Stimulated activated CD4-positive, alpha-beta T cell treated with anti-CD3 and anti-CD28 coated beads, Interleukin-15, amount 100 ng/mL, for 1 hour (primary cell): ENCODE data around the gene TBC1D4.

Experiments used
- DNase-seq, 2 donors: peaks; one replicate each; pipeline ENCODE4 v3.0.0-alpha.2; 2020; ENCODE audit warnings: low read depth in 1 of 2, low spot score in 1 of 2

Gene TBC1D4, protein sequence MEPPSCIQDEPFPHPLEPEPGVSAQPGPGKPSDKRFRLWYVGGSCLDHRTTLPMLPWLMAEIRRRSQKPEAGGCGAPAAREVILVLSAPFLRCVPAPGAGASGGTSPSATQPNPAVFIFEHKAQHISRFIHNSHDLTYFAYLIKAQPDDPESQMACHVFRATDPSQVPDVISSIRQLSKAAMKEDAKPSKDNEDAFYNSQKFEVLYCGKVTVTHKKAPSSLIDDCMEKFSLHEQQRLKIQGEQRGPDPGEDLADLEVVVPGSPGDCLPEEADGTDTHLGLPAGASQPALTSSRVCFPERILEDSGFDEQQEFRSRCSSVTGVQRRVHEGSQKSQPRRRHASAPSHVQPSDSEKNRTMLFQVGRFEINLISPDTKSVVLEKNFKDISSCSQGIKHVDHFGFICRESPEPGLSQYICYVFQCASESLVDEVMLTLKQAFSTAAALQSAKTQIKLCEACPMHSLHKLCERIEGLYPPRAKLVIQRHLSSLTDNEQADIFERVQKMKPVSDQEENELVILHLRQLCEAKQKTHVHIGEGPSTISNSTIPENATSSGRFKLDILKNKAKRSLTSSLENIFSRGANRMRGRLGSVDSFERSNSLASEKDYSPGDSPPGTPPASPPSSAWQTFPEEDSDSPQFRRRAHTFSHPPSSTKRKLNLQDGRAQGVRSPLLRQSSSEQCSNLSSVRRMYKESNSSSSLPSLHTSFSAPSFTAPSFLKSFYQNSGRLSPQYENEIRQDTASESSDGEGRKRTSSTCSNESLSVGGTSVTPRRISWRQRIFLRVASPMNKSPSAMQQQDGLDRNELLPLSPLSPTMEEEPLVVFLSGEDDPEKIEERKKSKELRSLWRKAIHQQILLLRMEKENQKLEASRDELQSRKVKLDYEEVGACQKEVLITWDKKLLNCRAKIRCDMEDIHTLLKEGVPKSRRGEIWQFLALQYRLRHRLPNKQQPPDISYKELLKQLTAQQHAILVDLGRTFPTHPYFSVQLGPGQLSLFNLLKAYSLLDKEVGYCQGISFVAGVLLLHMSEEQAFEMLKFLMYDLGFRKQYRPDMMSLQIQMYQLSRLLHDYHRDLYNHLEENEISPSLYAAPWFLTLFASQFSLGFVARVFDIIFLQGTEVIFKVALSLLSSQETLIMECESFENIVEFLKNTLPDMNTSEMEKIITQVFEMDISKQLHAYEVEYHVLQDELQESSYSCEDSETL (N-terminal part only)

GRCh38 chr13:75482070-75482819 lies at the start of gene TBC1D4:
TSS of gene TBC1D4 (minus strand) at chr13:75482169. CDS start at chr13:75481767, 402 bp downstream.
- peak in 1 of 2 donors; percentile 17 for DNase-seq

DNA sequence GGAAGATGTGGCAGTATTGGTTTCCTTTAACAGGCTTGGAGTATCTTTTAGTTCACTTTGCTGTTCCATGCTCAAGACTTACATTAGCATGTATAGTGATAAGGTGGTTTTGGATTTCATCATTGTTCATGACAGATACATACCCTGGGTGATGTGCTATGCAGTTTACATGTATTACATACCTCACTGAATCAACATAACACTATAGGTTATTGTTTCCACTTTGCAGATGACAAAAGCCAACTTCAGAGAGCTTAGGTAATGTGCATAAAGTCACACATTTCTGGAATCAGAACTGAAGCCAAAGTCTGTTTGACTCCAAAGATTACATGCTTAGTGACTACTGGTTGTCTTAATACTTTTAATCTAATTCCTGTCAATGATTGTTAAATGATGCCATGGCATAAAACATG lies 48.6 kb upstream of the TBC1D4 start:
- DNase-seq = no peak

DNA sequence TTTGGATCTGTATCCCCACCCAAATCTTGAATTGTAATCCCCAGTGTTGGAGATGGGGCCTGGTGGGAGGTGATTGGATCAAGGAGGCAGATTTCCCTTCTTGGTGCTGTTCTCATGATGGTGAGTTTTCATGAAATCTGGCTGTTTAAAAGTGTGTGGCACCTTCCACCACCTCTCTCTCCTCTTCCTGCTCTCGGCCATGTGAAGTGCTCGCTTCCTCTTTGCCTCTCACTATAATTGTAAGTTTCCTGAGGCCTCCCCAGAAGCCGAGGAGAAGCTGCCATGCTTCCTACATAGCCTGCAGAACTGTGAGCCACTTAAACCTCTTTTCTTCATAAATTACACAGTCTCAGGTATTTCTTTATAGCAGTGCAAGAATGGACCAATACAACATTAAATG lies 40.0 kb upstream of the TBC1D4 start:
- DNase-seq = no peak

DNA sequence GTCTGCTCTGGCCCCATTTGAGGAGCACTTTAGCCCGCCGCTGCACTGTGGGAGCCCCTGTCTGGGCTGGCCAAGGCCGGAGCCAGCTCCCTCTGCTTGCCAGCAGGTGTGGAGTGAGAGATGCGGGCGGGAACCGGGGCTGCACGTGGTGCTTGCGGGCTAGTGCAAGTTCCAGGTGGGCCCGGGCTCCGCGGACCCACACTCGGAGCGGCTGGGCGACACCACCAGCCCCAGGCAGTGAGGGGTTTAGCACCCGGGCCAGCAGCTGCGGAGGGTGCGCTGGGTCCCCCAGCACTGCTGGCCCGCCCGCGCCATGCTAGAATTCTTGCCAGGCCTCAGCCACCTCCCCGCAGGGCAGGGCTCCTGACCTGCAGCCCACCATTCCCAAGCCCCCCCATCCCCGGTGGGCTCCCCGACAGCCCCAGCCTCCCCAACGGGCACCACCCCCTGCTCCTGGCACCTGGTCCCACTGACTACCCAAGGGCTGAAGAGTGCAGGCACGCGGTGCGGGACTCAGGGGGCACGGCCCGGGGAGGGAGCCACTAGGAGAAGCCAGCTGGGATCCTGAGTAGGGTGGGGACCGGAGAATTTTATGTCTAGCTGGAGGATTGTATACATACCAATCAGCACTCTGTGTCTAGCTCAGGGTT lies 36.6 kb upstream of the TBC1D4 start:
- no peak for DNase-seq

DNA sequence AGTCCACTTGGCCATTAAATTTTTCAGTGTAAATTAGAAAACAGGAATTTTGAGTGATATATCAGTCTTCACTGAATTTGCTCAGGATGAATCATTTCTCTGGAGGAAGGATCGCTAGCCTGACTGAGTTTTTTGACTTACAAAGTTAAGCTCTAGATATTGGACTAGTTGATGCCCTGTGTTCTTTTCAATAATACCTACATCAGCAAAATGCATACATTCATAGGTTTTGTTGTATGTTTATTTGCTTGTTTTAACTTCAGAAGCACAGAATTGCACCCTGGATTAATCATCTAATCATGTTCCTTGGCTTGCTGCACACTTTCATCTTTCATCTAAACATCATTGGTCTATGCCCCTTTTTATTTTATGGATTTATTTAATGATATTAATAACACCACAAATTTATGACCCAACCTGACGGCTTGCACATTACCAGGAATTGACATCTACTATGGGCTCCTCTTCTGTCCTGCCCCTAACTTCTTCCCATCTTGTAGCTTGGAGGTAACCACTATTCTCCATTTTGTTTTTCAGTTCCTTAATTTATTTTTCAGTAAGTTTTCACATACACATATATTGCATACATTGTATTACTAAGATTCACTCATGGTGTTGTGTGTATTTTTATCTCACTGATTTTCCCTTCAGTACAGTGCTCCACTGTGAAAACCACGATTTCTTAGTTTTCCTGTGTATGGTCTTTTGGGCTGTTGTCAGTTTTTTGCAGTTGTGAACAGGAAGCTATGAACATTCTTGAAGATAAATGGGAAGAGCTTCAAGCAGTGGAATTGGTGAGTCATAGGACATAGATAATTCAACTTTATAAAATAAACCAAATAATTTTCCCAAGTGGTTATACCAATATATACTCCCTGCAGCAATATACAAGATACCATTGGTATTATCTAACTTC lies 32.4 kb upstream of the TBC1D4 start:
- no peak for DNase-seq

DNA sequence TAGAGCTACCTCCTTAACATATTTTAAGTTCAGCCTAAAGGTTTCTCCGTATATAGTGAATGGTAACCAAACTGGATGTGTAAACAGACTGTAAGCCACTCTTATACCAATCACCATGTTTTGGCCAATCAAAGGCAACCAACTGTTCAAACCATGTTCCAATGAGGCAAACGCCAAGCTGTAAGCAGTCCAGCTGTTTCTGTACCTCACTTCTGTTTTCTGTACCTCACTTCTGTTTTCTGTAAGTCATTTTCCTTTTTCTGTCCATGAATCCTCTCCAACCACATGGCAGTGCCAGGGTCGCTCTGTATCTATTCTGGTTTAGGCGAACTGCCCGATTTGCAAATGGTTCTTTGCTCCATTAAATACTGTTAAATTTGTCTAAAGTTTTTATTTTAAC lies 31.3 kb upstream of the TBC1D4 start:
- DNase-seq = no peak

DNA sequence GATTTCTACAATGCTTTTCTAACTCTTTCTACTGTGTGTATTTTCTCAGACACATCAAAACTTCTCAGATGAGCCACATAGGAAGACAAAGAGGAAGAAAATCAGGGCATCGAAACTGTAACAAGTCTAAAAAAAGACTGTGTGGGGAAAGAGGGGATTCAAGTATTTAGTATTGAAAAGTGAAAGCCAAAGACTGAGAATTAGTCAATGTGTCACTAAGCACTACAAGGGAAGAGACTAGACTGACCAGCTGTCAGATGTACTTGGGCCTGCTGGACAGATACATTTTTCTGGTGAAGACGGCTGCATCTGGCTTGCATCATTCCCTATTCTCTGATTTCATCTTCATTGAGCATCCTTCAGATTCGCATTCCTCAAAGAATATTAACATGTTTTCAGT lies 30.3 kb upstream of the TBC1D4 start:
- DNase-seq = no peak

DNA sequence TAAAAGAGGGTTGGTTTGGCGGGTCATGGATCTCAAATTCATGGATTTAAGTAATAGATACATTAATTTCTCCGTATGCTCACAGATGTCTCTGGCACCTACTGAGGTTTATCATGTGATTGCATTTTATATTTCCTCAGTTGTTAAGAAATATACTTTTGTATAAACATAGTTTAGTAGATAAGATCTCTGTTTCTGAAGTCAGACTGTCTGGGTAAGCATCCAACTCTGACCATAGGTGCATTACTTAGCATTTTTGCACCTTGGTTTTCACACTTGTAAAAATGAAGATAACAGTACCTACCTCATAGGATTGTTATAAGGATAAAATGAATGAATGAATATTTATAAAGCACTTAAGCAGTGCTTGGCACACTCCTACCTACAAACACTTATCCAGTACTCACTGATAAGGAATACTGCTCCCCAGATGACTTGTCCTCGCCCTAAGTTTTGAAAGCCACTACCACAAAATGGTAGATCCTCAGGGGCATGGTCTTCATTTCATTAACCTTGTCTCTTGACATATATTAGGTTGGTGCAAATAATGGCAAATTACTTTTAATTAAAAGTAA lies 29.2 kb upstream of the TBC1D4 start:
- no peak for DNase-seq

GRCh38 chr13:75508002-75508548 lies 26.1 kb upstream of the TBC1D4 start:
- DNase-seq = no peak

DNA sequence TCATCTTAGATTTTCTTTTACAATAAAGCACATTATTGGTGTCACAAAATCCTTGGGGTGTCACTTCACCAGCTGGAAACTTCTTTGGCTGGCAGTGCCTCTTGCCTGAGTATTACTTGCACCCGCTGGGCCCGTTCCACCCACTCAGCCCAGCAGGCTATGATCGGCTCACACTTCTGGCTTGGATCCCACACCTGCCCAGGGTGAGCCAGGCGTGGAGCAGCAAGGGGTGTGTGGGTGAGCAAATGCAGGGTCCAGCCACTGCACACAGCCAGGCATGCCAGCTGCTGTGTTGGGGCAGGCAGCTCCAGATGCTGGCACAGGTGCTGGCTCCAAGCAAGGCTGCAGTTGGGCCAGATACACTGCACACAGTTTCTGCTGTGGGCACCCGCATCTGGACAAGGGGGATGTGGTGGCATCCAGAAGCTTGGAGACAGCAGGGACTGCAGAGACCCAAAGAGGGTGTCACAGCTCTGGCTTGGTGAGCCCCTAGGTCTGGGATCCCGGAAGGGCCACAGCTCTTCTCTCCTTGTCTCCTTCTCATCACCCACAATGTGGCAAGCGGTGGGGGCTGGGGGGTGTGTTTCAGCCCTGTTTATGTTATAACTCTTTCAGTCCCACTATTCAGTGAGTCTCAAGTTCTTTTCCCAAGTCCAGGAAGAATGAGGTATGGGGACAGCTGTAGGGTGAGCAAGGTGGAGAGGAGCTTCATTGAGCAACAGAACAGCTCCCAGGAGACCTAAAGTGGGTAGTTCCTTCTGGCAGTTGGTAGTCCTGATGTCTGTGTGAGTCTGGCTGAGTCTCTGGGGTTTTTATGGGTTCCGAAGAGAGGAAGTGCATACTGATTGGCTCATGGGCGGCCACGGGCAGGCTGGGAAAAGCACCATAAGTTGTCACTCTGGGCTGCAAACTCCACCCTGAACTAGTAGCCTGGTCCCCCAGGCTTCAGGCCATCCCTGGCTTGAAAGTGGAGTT lies 25.3 kb upstream of the TBC1D4 start:
- no peak for DNase-seq

GRCh38 chr13:75506018-75506417 lies 24.0 kb upstream of the TBC1D4 start:
- DNase-seq = no peak

- no peak for DNase-seq
Measured at GRCh38 chr13:75505327-75505726, 23.4 kb upstream of the TBC1D4 start.

DNA sequence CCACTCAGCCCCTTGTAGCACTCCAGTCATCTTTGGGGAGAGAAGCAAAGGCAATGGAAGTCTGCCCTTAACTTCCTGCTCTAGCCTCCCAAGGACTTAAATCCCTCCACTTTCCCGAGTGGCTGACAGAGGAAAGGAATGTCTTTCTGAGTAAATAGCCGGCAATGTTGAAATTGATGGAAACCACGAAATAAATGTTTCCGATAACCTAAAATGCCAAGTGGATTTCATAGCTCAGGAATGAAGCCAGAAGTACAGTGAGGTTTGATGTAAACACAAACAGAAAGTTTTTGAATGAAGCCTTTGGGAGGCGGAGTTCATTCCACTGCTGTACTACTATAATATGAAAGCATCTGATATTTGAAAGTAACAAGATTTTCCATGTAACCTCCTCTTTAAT lies 14.0 kb upstream of the TBC1D4 start:
- no peak for DNase-seq

DNA sequence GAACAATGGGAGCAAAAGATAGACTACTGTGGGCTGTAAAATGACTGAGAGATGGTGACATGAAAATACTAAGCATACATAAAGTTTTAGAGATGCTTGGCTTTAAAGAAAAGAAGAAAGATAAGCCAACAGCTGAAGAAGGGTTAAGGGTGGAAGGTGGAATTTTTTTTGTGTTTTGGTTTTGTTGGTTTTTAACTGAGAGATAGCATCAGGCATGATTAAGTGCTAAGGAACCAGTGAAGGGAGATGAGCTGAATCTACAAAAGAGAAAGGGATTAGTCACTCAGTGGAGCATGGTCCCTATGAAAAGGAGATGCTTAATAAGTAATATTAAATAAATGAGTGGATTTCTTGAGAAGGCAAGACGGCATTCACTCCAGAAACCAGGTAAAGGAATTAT lies 12.5 kb upstream of the TBC1D4 start:
- DNase-seq = no peak

- no peak for DNase-seq
Measured at GRCh38 chr13:75493156-75493555, 11.2 kb upstream of the TBC1D4 start.

- DNase-seq = no peak
Measured at GRCh38 chr13:75492389-75492788, 10.4 kb upstream of the TBC1D4 start.

GRCh38 chr13:75491376-75491775 lies 9.4 kb upstream of the TBC1D4 start:
- DNase-seq = no peak
